NT2/D1 (cell line): Measurements from ENCODE around the gene ITGBL1.

Experiments used
- DNase-seq: peaks from one replicate; pipeline ENCODE4 v3.0.0-alpha.2; 2011; ENCODE audit warnings: low read depth, low spot score
- H3K27me3 ChIP-seq: 2 replicates; pipeline ENCODE4 v1.6.0; 2011; ENCODE audit warnings: mild to moderate bottlenecking; ENCODE audit not compliant: insufficient read length, insufficient read depth
- H3K36me3 ChIP-seq: 2 replicates; pipeline ENCODE4 v1.6.1; 2011; ENCODE audit warnings: mild to moderate bottlenecking, low read length, mixed read lengths; ENCODE audit not compliant: insufficient read depth, insufficient read length
- H3K4me1 ChIP-seq: 2 replicates; pipeline ENCODE4 v1.5.1; 2011; ENCODE audit not compliant: insufficient read depth, insufficient read length
- H3K4me3 ChIP-seq: 2 replicates; pipeline ENCODE4 v1.5.1; 2011; ENCODE audit warnings: low read depth; ENCODE audit not compliant: insufficient read length
- H3K9ac ChIP-seq: 2 replicates; pipeline ENCODE4 v1.6.0; 2011; ENCODE audit warnings: low read depth; ENCODE audit not compliant: insufficient read length
- H3K9me3 ChIP-seq: 2 replicates; pipeline ENCODE4 v1.5.1; 2011; ENCODE audit warnings: mild to moderate bottlenecking, low read length; ENCODE audit not compliant: insufficient read depth
- SUZ12 ChIP-seq: IDR thresholded peaks from 2 replicates; pipeline ENCODE4 v1.6.1; 2011; ENCODE audit not compliant: insufficient read length, insufficient read depth; ENCODE audit errors: extremely low read depth
- YY1 ChIP-seq: IDR thresholded peaks from 2 replicates; pipeline ENCODE4 v1.6.1; 2011; ENCODE audit not compliant: insufficient read length, insufficient read depth
- ZNF274 ChIP-seq: IDR thresholded peaks from 2 replicates; pipeline ENCODE4 v1.6.1; 2011; ENCODE audit warnings: mild to moderate bottlenecking, low read depth, low read length

Gene ITGBL1

DNA sequence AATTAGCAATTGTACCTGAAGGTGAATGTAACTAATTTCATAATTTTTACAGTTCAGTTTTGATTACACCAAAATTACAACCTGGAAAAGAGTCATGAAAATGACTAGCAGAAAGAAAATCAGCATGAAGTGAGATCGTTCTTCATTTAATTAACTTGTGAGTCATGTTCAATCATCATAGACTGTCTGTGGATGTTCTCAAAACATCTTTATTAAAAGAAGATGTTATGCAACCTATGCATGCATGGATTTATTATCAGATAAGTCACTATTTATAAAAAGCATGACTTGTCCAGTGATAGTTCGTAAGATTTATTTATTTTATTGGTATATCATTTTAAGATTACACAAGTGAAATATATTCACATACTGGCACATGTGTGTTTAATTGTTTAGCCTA, 245.9 kb downstream of the ITGBL1 start:
- Histone ChIP-seq H3K9me3 (no peaks in the 10 kb centered on the region), H3K4me1 (no peaks in the 10 kb centered on the region), H3K27me3 (no peaks in the 10 kb centered on the region), H3K9ac (no peak overlapping the region), H3K4me3 (no peak overlapping the region), H3K36me3 (no peaks in the 10 kb centered on the region)
- no peak for DNase-seq
- no peak for TF ChIP-seq SUZ12
- no peak for TF ChIP-seq YY1
- TF ChIP-seq ZNF274 = no peak

DNA sequence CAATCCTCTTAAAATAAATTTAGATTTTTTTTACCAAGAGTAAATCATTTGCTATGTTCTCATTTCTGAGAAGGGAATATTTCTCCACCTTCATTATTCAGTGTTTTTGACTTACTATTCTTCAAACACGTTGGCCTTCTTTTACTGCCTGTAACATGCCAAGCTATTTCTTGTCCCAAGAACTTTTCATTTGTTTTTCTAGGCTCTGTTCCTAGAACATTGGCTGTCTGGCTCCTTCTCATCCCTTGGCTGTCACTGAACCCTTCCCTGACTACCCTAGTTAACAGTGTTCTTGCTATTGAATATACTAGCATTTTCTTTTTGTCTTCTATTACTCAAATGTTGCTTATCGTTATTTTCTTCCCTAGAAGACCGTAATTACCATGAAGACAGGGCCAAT, 248.1 kb downstream of the ITGBL1 start:
- no peaks in the 10 kb centered on the region for H3K9me3 ChIP-seq
- no peak overlapping the region for H3K9ac ChIP-seq
- no peaks in the 10 kb centered on the region for H3K36me3 ChIP-seq
- TF ChIP-seq ZNF274 (no peak), SUZ12 (no peak), YY1 (no peak)
- H3K4me1 ChIP-seq = no peaks in the 10 kb centered on the region
- no peak overlapping the region for H3K4me3 ChIP-seq
- no peaks in the 10 kb centered on the region for H3K27me3 ChIP-seq
- no peak for DNase-seq

DNA sequence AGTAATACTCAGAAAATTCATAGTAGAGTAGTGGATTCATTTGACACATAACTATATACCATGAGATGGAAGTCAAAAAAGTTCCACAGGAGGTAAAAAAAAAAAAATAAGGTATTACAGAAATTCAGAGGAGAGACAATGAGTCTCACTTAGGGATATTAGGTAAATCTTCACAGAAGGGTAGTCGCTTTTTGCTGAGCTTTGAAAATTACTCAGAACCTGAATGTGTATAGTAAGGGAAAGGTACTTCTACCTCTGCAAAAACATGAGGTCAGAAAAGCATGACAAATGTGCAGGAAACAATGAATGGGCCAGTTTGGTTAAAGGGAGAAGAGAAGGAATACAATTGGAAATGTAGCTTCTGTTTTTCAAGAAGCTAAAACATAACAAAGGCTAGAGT, 250.6 kb downstream of the ITGBL1 start:
- no peak for TF ChIP-seq YY1
- TF ChIP-seq SUZ12 = no peak
- Histone ChIP-seq H3K9me3 (no peaks in the 10 kb centered on the region), H3K4me3 (no peak overlapping the region), H3K27me3 (no peaks in the 10 kb centered on the region), H3K9ac (no peak overlapping the region), H3K36me3 (no peaks in the 10 kb centered on the region), H3K4me1 (no peaks in the 10 kb centered on the region)
- DNase-seq = no peak

DNA sequence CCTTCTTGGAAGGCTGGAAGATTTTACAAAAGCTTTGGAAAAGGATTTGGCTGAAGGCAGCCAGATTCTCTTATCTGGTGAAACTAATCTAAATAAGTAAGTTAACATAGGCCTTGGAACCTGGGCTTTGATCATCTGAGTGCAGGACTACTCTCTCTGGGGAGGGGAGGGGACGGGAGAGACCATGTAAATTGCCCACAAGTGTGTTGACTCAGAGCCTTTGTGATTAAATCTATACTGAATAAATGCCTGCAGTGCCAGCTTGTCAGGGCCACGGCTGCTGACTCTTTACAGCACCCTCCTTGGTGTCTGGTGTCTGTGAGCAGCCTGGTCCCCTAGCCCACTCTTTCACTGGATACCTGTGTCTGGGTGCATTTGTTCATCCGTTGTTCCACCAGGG, 251.4 kb downstream of the ITGBL1 start:
- H3K4me3 ChIP-seq = no peak overlapping the region
- H3K36me3 ChIP-seq = no peaks in the 10 kb centered on the region
- H3K9ac ChIP-seq = no peak overlapping the region
- no peak for TF ChIP-seq ZNF274
- no peak for DNase-seq
- no peaks in the 10 kb centered on the region for H3K4me1 ChIP-seq
- no peaks in the 10 kb centered on the region for H3K27me3 ChIP-seq
- H3K9me3 ChIP-seq = no peaks in the 10 kb centered on the region

DNA sequence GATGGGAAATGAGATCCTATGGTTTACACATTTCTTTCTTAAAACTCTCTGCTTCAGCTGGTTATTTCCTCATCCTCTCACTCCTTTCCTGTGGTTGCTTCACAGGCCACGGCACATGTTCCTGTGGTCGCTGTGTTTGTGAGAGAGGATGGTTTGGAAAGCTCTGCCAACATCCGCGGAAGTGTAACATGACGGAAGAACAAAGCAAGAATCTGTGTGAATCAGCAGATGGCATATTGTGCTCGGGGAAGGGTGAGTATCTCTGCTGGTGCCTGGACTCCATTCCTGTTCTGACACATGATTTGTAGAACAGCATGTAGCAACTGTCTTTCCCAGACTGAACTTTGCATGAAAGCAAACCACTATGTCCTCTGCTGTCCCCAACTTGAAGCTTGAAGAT, 254.2 kb downstream of the ITGBL1 start:
- Histone ChIP-seq H3K4me3 (no peak overlapping the region), H3K9ac (no peak overlapping the region), H3K27me3 (no peaks in the 10 kb centered on the region), H3K36me3 (no peaks in the 10 kb centered on the region), H3K9me3 (no peaks in the 10 kb centered on the region), H3K4me1 (no peaks in the 10 kb centered on the region)
- TF ChIP-seq YY1 (no peak), ZNF274 (no peak), SUZ12 (no peak)
- no peak for DNase-seq

GRCh38 chr13:101707659-101708058, 255.2 kb downstream of the ITGBL1 start:
- no peak for DNase-seq
- H3K4me1 ChIP-seq = no peaks in the 10 kb centered on the region
- H3K36me3 ChIP-seq = no peaks in the 10 kb centered on the region
- H3K9me3 ChIP-seq = no peaks in the 10 kb centered on the region
- H3K9ac ChIP-seq = no peak overlapping the region
- H3K27me3 ChIP-seq = no peaks in the 10 kb centered on the region
- no peak for TF ChIP-seq SUZ12
- TF ChIP-seq ZNF274 = no peak
- TF ChIP-seq YY1 = no peak
- no peak overlapping the region for H3K4me3 ChIP-seq

- no peaks in the 10 kb centered on the region for H3K9me3 ChIP-seq
Observed at GRCh38 chr13:101708115-101708514, 255.6 kb downstream of the ITGBL1 start.

DNA sequence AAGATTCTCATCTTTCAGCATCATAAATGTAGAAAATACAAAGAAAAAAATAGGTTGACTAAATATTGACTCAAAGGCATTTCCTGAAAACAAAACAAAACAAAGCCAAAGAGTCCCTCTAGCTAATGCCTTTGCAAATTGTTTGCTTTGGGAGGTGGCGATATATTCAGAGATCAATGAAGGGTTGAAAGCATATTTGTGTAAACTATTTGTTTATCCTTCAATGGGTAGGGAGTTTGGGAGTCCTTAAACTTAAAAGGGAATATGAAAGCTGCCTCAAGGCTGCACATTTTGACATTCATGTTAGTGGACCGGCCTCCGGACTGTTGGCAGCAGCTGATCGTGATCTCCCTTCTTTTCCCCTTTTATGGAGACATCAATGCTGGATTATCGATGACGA, 257.5 kb downstream of the ITGBL1 start:
- TF ChIP-seq ZNF274 (no peak), YY1 (no peak), SUZ12 (no peak)
- H3K9me3 ChIP-seq = no peaks in the 10 kb centered on the region
- no peak overlapping the region for H3K4me3 ChIP-seq
- no peaks in the 10 kb centered on the region for H3K27me3 ChIP-seq
- no peaks in the 10 kb centered on the region for H3K36me3 ChIP-seq
- H3K9ac ChIP-seq = no peak overlapping the region
- no peaks in the 10 kb centered on the region for H3K4me1 ChIP-seq
- DNase-seq = no peak

More at GRCh38 chr13:101708115-101708514, 255.6 kb downstream of the ITGBL1 start:
- Histone ChIP-seq H3K9ac (no peak overlapping the region), H3K4me1 (no peaks in the 10 kb centered on the region), H3K27me3 (no peaks in the 10 kb centered on the region), H3K4me3 (no peak overlapping the region), H3K36me3 (no peaks in the 10 kb centered on the region)
- TF ChIP-seq ZNF274 (no peak), SUZ12 (no peak), YY1 (no peak)
- no peak for DNase-seq
